Dermis blood vessel endothelial cell (primary cell): ENCODE data around the gene PCYT1A. TPM values are rescaled to one million over a fixed set of nuclear protein-coding genes. Genes with fewer than 3 reads are reported as not detected.

ENCODE experiments used
- DNase-seq: peaks from one replicate; pipeline ENCODE4 v3.0.0; 2010
- total RNA-seq: library from RNA; depleted of rRNA; stranded (reverse); fragments of >200 nt; gene quantifications from 2 replicates; pipeline ENCODE4 v1.2.3, GENCODE V29; 2014

Gene PCYT1A
- total RNA-seq, 1 donor from 2014 or later, result 70.1 TPM

DNA sequence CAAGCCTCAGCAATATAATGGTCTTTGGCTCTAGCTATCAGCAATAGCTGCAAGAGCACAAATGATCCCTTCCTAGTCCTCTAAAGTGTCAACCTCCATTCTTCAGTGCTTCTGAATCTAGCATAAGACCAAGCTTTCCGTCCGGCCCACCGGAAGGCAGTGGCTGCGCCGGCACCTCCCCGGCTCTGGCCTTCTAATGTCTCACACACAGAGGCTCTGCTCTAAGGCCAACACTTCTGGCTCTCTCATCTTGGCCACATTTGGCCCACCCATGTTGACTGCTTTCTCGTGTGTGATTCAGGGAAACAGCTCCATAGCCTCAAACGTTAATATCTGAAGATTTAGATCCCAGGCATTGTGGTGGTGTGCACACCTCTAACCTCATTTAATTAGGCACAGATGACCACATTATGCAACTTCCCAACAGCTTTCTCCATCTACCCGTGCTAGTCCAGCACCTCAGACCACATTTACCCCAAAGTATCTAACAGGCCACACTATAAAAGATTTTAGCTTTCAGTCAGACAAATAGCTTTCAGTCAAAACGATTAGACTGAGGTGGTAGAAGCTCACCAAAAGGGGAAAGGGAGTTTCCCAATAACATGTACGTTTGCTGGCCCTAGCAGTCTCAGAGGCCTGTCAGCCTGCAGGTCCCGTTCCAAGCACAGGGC is 51.9 kb downstream of the PCYT1A start:
- no peak for DNase-seq

- DNase-seq, result no peak
Measured at GRCh38 chr3:196232882-196233251, 54.7 kb downstream of the PCYT1A start.

GRCh38 chr3:196232154-196232881 is 55.2 kb downstream of the PCYT1A start:
- no peak for DNase-seq

GRCh38 chr3:196227629-196228493 is 59.7 kb downstream of the PCYT1A start:
- DNase-seq, result no peak

DNA sequence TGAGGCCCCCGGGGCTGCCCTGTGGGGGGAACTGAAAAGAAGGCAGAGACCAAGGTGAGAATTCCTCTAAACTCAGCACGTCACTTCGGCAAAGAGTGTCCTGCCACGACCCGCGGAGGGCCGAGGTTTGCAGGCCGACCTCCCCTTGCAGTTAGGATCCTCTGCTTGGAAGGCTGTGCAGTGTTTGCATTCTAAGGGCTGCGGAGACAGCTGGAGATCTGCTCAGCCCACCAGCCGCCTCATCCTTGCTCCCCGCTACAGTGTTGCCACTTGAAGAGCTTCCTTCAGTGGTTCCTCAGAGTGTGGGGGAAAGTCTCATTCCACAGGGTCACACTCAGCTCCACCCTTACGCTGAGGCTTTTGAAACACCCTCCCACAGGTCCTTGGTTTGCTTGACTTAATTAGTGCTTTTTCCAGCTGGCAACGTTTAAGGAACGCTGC is 60.4 kb downstream of the PCYT1A start:
- DNase-seq, result no peak

GRCh38 chr3:196225763-196226364 is 61.7 kb downstream of the PCYT1A start:
- no peak for DNase-seq

- no peak for DNase-seq
Measured at GRCh38 chr3:196225086-196225485, 62.4 kb downstream of the PCYT1A start.

DNA sequence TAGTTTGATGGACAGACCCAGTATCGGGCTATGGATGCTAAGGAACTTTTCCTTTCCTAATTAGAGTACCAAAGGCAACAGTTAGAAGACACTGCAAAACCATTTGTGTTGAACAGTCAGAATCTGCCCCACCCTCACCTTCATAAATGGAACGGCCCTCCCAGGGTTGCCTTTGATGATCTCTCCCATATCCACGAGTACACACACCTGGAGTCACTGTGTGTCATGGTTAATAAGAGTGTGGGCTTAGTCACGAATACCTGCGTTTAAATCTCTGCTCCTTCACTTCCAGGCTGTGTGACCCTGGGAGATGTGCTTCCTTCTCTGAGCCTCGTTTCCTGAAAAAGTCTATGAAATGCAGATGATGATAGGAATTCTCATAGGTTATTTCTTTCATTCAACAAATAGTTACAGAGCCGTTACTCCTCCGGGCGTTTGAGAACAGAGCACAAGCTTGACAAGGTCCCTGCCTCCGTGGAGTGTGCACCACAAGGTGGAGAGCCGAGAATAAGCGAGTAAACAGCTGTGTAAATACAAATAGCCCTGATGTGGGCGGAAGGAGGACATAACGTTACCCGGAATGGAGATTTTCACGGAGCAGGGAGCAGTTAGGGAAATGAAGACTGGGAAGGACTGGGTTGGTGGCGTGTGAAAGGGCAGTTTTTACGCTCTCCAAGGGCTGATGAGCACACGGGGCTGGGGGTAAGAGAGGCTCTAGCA is 64.5 kb downstream of the PCYT1A start:
- no peak for DNase-seq

- DNase-seq, result no peak
Measured at GRCh38 chr3:196220991-196221390, 66.5 kb downstream of the PCYT1A start.

DNA sequence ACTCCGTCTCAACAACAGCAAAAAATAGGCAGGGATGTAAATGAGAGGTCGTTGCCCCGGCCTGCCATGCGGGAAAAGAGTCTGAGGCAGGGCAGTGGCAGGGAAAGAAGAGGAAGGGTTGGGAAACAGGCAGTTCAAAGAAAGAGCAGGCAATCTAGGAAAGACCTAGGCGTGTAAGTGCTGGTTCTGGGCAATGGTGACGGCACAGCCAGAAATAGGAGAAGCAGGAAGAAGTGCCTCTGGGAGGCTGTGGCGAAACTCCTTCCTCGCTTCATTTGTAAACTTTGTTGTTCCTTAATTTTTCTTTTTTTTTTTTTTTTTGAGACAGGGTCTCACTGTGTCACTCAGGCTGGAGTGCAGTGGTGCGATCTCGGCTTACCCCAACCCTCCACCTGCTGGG is 66.9 kb downstream of the PCYT1A start:
- no peak for DNase-seq

GRCh38 chr3:196219970-196220311 is 67.6 kb downstream of the PCYT1A start:
- no peak for DNase-seq

GRCh38 chr3:196219194-196219969 is 68.1 kb downstream of the PCYT1A start:
- DNase-seq, result peak; percentile 92

GRCh38 chr3:196218155-196218712 is 69.3 kb downstream of the PCYT1A start:
- no peak for DNase-seq

DNA sequence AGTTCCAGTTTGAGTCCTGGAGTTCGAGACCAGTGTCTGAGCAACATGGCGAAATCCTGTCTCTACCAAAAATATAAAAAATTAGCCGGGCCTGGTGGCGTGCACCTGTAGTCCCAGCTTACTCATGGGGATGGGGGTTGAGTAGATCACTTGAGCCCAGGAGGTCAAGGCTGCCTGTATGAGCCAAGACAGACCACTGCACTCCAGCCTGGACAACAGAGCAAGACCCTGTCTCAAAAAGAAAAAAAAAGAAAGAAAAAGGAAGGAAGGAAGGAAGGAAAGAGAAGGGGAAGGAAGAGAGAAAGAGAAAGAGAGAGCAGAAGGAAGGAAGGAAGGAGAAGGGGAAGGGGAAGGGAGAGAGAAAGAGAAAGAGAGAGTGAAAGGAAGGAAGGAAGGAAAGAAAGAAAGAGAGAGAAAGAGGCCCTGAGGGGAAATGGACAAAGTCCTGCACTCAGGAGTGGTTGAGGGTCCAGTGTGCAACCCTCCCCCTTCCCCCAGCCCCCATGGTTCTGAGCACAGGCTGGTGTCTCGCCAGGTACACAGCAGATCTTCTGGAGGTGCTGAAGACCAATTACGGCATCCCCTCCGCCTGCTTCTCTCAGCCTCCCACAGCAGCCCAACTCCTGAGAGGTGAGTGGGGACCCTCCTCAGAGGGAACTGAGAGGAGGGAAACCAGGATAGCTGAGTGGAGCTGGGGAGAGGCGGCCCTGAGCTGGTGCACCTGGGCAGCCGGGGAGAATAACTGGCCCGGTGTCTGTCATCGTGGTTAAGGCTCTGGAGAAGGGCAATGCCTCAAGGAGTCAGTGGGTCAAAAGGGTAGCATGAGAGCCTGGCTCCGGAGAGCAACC is 70.0 kb downstream of the PCYT1A start:
- DNase-seq, result no peak

DNA sequence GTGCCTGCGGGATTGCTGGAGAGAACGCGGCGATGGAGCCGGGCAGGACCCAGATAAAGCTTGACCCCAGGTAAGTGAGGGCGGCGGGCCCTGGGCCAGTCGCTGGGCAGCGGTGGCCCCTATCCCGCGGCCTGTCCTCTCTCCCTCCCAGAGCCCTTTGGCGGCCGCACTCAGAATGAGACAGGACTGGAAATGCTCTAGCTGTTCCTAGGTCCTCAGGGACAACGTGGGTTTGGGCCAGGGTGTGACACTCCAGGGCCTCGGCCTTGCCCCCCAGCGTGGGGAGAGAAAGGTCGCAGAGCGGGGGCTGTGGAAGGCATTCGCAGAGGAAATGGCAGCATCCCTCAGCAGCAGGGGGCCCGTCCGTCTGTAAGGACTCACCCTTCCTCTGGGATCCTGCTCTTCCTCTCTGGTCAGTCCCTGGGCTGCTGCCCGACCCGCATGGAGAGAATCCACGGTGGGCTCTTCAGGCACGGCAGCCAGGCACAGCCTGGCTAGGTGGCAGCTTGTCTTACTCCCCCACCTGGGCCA is 70.8 kb downstream of the PCYT1A start:
- DNase-seq, result no peak

DNA sequence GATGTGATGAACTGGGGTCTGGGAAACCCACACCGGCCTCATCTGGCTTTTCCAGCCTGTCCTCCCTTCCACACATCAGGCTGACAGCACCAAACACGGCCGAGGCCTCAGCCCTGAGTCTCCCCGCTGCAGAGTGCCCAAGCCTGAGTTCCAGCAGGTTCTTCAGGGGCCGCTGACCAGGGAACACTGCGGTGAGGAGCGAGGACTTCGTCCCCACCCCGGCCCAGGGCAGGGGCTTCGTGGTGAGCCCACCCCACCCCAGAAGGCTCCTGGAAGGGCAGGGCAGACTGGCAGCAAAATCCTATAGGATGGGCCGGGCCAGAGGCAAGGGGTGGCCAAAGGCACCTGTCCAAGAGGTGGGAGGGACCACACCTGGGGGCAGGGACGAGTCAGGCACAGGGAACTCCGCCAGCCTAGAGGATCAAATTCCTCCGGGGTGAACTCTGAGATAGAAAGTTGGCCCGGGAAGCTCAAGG is 71.4 kb downstream of the PCYT1A start, which contains the start of gene SLC51A:
SLC51A (plus strand) TSS at position 446 of the 476 bp plus-strand sequence. CDS start 179 bp downstream, outside the sequence.
- DNase-seq, result no peak

DNA sequence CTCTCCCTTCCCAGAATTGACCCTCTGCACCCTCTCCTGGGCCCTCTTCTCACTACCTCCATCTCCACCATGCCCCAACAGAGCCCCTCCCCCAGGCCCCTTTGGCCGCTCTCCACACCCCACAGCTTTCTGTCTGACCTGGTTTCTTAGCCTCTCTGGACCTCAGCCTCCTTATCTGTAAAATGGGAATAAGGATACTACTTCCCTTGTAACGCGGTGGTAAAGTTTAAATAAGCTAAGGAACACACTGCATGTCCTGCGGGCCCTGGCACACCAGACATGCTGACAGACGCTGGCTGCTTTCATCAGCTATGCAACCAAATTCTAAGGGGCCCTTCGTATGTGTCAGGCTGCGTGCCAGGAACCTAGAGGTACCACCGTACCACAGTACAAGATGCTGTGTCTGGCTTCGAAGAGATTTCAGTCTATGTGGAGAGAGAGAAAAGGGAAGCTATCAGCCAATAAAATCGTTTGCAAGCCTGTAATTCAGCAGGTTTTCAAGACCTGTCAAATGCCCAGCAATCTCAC is 72.0 kb downstream of the PCYT1A start:
- DNase-seq, result no peak

DNA sequence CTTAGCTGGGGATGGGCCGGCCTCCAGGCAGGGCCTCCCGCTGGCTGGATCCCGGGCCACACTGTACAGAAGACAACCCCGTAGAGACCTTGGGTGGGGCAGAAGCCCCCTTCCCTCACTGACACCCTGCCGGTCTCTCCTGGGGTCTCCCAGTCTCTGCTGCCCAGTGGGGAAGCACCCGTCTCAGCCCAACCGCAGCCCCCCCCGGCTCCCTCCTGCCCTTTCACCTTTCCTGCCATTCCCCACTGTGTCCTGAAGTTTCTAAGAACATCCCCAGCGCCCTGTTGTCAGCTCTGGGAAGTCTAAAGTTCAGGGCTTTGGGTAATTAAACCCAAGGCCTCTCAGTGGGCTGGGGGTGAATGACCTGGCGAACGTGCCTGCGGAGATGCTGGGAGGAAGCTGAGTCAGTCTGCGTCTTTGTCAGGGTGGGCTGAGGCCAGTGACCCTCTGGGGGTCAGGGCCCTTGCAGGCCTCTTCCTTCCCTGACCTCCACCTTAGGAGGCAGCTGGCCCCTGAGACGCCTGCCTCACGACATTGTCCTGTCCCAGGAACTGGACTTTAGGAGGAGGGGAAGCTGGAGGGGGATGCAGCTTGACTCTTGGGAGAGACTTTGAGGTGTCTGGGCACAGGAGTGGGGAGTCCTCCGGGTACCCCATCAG is 72.6 kb downstream of the PCYT1A start:
- no peak for DNase-seq
